Activated CD4-positive, CD25-positive, alpha-beta regulatory T cell treated with anti-CD3 and anti-CD28 coated beads, Interleukin-2, amount 50 U/mL, for 24 hours (primary cell): ENCODE measurements around the gene IFI44.

Experiments
- ATAC-seq, 2 donors: fragments of 150-1000 bp; cut with Tn5 transposase; one replicate each; pipeline ENCODE4 v1.10.0; 2021; ENCODE audit warnings: mild to moderate bottlenecking in 1 of 2, moderate library complexity in 1 of 2

IFI44 gene

GRCh38 chr1:78649628-78650027, at the start of gene IFI44:
TSS of gene IFI44 (plus strand) at chr1:78649831. CDS start at chr1:78650196, 365 bp downstream.
- peak; percentile 90 to 93 for ATAC-seq

DNA sequence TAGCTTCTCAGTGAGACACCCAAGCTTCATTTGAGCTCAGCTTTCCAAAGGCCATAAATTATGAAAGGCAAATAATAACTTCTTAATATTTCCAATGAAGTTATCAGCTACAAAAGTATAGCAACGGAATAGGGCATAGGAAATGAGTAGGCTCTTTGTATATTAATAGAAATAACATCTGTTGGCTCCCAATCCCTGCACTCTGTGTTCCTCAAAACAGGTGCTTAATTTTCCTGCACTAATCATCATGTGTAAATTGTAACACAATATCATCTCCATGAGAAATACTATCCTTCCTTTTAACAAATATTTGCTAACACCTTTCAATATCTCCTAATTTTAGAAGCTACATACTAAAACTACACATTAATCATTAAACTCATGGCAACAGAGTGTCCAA, 48.6 kb upstream of the IFI44 start:
- no peak for ATAC-seq

DNA sequence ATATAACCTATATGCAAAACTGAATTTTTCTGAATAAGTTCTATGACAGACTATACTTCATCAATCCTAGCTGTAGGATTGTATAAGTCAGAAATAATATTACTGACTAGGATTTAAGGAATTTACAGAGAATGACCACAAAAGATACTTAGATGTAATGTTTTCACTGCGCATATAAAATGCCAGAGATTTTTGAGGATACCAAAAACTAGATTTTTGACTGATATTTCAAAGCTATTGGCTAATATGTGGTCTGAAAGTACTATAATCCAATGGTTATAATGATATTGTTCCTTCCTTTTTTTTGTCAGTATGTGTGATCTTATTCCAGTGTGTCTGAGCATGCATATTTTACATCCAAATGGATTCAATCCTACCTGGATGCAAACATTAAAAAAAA, 46.4 kb upstream of the IFI44 start:
- ATAC-seq = no peak

- ATAC-seq = no peak
These were observed 45.0 kb upstream of the IFI44 start for GRCh38 chr1:78604643-78605042.

DNA sequence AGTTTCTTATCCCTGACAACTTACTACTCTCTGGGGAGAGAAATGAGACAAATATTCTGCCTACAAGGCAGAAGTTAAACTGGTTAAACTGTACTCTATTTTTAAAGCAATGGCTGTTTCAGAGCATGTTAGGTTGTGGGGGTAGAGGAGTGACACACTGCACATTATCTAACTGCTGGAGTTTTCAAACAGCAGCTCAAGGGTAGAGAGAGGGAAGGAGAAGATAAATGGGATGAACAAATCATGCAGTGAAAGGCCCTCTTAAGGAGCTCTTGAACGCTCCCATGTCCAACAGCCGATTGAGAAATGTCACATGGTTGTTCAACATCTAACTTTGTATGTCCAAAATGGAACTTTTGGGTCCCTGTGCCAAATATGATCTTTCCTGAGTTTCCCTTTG, 43.4 kb upstream of the IFI44 start:
- no peak for ATAC-seq

- ATAC-seq = no peak
These were observed 42.2 kb upstream of the IFI44 start for GRCh38 chr1:78607334-78607927.

DNA sequence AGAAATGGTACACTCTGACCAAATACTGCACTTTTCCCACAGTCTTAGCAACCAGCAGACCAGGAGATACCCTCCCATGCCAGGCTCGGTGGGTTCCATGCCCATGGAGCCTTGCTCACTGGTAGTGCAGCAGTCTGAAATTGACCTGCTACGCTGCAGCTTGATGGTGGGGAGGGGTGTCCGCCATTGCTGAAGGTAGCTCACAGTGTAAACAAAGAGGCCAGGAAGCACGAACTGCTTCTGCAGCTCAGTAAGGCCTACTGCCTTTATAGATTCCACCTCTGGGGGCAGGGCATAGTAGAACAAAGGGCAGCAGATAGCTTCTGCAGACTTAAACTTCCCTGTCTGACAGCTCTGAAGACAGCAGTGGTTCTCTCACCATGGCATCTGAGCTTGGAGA, 41.7 kb upstream of the IFI44 start:
- no peak for ATAC-seq

GRCh38 chr1:78617615-78618026, 32.0 kb upstream of the IFI44 start:
- peak; percentile 59 to 61 for ATAC-seq

DNA sequence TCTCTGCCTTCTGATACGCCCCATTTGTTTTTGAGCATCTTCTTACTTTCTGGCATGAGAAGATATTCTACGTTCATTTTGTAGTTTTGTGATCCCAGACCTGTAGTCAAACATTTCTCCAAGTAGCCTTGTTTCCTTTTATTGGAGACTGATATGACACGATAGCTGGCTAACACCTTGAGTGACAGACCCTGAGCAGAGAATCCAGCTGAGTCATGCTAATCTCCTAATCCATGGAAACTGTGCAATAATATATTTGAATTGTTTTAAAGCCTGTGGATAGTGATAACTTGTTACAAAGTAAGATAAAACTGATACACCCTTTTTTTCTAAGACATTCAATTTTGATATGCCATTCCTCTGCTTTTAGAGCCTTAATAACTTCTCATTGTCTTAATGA, 30.6 kb upstream of the IFI44 start:
- no peak for ATAC-seq

GRCh38 chr1:78619446-78619802, 30.2 kb upstream of the IFI44 start:
- peak in 1 of 2 donors; percentile 6 for ATAC-seq

DNA sequence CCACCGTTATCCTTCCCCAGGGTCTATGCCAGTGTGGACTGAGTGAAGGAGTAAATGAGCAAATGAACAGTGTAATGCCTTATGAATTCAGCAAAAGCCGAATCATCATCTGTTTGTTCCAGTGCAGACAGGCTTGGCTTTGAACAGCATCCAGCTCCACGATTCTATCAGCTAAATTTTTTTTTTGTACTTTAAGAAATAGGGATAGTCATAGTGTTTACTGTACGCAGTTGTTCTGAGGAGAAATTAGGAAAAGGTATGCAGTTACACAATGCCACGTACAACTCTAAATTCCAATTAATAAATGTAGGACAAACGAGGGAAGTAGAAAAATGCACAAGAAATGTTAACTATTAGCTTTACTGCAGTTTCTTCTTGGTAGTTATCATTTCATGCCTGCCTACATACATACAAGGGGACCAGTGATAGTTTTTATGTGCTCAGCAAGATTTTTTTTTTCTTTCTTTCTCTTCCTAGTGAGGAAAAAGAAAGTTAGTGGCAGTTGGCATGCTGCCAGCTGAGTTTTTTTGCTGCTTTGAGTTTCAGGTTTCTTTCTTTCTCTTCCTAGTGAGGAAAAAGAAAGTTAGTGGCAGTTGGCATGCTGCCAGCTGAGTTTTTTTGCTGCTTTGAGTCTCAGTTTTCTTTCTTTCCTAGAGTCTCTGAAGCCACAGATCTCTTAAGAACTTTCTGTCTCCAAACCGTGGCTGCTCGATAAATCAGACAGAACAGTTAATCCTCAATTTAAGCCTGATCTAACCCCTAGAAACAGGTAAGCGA, 29.6 kb upstream of the IFI44 start, which contains the start of gene IFI44L:
TSS of gene IFI44L (plus strand) at position 646 of the 777 bp plus-strand sequence. CDS start 7,468 bp downstream, outside the sequence.
- ATAC-seq = peak; percentile 31 to 33

- no peak for ATAC-seq
These were observed 29.0 kb upstream of the IFI44 start for GRCh38 chr1:78620666-78621065.

GRCh38 chr1:78622548-78622947, 27.1 kb upstream of the IFI44 start:
- ATAC-seq = peak in 1 of 2 donors; percentile 27

DNA sequence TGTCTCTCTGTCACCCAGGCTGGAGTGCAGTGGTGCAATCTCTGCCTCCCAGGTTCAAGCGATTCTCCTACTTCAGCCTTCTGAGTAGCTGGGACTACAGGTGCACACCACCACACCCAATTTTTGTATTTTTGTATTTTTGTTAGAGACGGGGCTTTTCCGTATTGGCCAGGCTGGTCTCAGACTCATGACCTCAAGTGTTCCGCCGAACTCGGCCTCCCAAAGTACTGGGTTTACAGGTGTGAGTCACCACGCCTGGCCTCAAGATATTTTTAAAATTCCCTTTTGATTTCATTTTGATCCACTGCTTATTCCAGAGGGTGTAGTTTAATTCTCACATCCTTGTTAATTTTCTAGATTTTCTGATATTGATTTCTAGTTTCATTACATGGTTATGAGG, 25.6 kb upstream of the IFI44 start:
- ATAC-seq = no peak

DNA sequence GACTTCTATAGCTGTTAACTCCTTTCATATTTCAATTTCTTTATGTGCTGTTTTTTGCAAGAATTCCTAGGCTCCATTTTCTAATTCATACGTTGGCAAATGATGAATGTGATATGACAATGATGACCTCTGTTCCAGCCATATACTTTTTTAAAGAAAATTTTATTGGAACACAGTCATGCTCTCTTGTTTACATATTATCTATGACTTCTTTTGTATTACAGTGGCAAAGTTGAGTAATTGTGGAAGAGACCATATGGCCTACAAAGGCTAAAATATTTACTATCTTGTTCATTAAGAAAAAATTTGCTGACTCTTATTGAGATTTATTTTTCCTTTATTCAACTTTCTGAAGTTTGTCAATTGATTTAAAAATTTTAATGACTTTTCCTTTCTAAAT, 22.3 kb upstream of the IFI44 start:
- ATAC-seq = no peak

DNA sequence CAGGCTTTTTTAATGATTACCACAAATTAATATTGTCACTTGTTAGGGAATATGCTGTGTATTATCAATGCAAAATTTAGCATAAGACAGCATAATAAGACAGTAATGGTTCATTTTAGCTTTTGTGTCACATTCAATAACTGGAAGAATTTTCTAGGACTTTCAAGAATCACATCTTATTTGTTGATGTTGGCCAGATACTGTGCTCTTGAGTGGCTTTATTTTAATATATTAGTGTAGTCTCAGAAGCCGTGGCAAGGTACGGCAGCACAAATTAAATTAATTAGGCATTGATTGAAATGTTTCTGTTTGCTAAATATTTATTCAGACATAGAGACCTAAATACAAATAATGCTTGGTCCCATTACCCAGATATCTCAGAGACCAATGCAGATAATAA, 19.0 kb upstream of the IFI44 start:
- no peak for ATAC-seq

DNA sequence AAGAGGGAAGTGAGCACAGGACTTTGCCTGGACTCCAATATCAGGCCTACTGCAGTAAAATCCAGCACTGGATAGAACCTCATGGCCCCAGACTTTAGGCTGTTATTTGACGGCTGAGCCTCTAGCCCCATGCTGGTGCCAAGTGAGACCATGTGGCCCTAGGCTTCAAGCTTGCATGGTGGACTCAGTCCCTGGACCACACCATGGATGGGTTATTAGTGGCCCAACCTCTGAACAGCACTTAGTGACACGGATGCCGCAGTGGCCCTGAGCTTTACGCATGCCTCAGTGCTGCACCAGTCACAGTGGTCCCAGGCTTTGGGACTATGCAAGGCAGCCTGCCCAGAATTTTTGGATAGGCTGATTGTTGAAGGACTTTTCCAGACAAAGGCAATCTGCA, 16.4 kb upstream of the IFI44 start:
- ATAC-seq = no peak

GRCh38 chr1:78640462-78640861, 9.2 kb upstream of the IFI44 start:
- ATAC-seq = no peak

DNA sequence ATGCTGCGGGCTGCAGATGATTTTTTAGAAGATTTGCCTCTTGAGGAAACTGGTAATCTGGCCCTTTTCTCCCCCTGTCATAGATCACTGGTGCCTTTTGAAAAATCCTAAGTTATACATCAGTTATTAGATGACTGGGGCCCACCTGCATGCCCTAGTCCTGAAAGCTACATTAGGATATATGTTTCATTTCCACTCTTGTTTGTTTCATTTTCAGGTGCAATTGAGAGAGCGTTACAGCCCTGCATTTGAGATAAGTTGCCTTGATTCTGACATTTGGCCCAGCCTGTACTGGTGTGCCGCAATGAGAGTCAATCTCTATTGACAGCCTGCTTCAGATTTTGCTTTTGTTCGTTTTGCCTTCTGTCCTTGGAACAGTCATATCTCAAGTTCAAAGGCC, 8.1 kb upstream of the IFI44 start:
- ATAC-seq = no peak

DNA sequence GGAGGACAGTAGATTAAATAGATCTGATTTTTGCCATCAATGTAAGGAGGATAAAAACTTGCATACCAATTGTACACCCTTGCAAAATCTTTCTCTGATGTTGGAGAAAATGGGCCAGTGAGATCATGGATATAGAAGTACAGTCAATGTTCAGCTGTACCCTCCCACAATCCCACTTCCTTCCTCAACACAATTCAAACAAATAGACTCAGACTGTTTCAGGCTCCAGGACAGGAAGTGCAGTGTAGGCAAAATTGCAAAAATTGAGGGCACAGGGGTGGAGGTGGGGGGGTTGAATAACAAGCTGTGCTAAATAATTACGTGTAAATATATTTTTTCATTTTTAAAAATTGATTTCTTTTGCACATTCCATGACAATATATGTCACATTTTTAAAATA, 3.9 kb upstream of the IFI44 start:
- ATAC-seq = no peak

DNA sequence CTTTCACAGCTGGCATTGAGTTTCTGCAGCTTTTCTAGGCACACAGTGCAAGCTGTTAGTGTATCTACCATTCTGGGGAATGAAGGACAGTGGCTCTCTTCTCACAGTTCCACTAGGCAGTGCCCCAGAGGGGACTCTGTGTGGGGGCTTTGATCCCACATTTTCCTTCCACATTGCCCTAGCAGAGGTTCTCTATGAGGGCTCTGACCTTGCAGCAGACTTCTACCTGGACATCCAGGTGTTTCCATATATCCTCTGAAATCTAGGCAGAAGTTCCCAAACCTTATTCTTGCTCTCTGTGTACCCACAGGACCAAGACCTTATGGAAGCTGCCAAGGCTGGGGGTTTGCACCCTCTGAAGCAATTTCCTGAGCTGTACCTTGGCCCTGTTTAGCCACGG, 2.4 kb upstream of the IFI44 start:
- no peak for ATAC-seq

DNA sequence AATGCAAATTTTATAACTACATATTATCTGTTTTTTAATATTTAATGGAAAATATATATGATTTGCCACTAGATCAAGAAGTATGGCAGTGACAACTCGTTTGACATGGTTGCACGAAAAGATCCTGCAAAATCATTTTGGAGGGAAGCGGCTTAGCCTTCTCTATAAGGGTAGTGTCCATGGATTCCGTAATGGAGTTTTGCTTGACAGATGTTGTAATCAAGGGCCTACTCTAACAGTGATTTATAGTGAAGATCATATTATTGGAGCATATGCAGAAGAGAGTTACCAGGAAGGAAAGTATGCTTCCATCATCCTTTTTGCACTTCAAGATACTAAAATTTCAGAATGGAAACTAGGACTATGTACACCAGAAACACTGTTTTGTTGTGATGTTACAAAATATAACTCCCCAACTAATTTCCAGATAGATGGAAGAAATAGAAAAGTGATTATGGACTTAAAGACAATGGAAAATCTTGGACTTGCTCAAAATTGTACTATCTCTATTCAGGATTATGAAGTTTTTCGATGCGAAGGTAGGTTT, 556 bp downstream of the IFI44 start:
- no peak for ATAC-seq

GRCh38 chr1:78651241-78651640, 1.6 kb downstream of the IFI44 start:
- ATAC-seq = peak; percentile 44 to 58

DNA sequence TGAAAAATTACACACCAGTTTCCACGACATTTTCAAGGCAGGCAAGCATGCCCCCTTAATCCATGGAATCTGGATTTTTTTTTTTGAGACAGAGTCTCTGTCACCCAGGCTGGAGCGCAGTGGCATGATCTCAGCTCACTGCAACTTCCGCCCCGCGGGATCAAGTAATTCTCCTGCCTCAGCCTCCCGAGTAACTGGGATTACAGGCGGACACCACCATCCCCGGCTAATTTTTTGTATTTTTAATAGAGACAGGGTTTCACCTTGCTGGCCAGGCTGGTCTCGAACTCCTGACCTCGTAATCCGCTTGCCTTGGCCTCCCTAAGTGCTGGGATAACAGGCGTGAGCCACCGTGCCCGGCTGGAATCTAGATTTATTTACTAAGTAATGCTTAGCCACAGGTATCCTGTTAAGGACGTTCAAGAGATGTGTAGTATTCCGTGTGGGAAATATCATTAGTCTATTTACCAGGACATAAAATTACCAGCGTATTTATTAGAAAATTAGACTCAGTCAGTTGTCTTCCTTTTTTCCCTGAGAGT, 2.5 kb downstream of the IFI44 start:
- ATAC-seq = no peak
